ENCODE results near the gene NRAP.

DNA sequence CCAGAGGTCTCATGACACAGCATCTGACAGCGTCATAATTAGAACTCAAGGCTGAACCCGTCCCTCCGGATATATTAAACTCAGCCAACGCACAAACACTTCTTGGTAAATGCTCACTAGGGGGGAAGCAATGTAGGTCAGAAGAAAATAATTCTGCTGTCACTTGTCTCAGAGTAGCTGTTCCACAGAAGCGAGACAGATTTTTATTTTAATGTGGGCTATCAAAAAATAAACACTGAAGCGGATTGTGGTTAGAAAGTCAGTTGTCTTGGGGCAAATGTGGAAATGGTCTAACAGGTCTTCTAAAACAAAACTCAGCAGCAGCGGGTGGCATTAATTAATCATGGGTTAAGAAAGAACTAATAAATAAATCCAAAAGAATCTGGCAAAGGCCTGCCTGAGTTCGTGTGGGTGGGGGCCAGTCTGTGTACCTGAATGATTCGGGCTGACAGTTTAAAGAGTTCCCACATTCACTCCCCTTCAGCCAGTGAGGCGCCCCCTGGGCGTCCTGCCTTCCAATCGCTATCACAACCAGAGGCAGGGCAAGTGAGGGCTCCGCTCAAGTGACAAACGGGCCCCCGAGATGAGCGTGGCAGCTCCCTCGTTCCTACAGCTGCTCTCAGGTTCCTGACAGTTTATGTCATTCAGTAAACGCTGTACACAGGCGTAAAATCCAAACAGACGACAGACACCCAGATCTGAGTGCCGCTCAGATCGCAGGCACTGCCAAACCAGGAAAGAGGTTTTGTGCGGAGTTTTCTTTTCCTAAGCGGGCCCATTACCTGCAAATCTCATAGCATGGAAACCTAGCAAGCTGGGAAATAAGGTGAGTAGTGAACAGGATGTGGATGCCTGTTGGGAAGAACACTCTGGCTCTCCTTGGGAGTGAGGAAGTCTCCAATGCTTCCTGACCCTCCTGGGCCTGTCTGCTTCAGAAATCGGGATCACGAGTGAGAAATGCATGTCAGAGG, 52.9 kb downstream of the NRAP start:
- TF ChIP-seq HNF4A (conservative IDR thresholded peaks at IDR 0.05): no peak
- no peak for TF ChIP-seq EGR1 (IDR thresholded peaks at IDR 0.05; ENCODE audit: low read depth in 2 of 2)
- TF ChIP-seq CTCF (IDR thresholded peaks at IDR 0.05; ENCODE audit: low read depth, low read length, missing input control): no peak

All from liver (tissue), 3 donors.